H1 (cell line): Measurements from ENCODE around the gene CYB561A3. TPM values are rescaled to one million over a fixed set of nuclear protein-coding genes. Genes with fewer than 3 reads are reported as not detected.

Experiments used
- CTCF ChIA-PET: fragments of 300-600 bp; sonication (Branson Sonifier 250); formaldehyde crosslinking; loops from one replicate; lab custom pipeline; 2021; ENCODE audit not compliant: partially characterized antibody; lab: Charles Lee
- POLR2A ChIA-PET: fragments of 300-600 bp; sonication (Branson Sonifier 250); formaldehyde crosslinking; loops from one replicate; lab custom pipeline; 2021; ENCODE audit warnings: inconsistent platforms; ENCODE audit not compliant: partially characterized antibody; lab: Charles Lee
- DNase-seq, 2 experiments: peaks; one replicate each; pipeline versions ENCODE4 v3.0.0 to v3.0.0-alpha.2; 2010 to 2022; ENCODE audit warnings: low spot score in 2 of 2, low read depth in 1 of 2, mixed read lengths in 1 of 2
- FAIRE-seq: peaks from 2 replicates; lab custom pipeline; 2011; peaks lifted over from hg19 to GRCh38; lab: Jason Lieb, UNC
- H2AFZ ChIP-seq: 2 replicates; pipeline ENCODE4 v1.8.1; 2012; ENCODE audit warnings: low read length, inconsistent platforms
- H2AK5ac ChIP-seq: 2 replicates; pipeline ENCODE4 v1.6.1; 2013; ENCODE audit warnings: low read depth, low read length
- H2BK120ac ChIP-seq: replicated peaks from 2 replicates; pipeline ENCODE3; 2013; ENCODE audit warnings: low read depth, low read length, inconsistent platforms
- H2BK12ac ChIP-seq: 2 replicates; pipeline ENCODE4 v1.6.1; 2013; ENCODE audit warnings: low read depth, low read length
- H2BK15ac ChIP-seq: 2 replicates; pipeline ENCODE4 v1.6.1; 2013; ENCODE audit warnings: low read length
- H2BK20ac ChIP-seq: 2 replicates; pipeline ENCODE4 v1.6.1; 2013; ENCODE audit warnings: low read length
- H2BK5ac ChIP-seq: 2 replicates; pipeline ENCODE4 v1.6.1; 2013; ENCODE audit warnings: low read depth, low read length
- H3K14ac ChIP-seq: 2 replicates; pipeline ENCODE4 v1.6.1; 2013; ENCODE audit warnings: inconsistent platforms; ENCODE audit not compliant: insufficient read length
- H3K18ac ChIP-seq: 2 replicates; pipeline ENCODE4 v1.6.1; 2013; ENCODE audit warnings: low read length; ENCODE audit errors: extremely low read depth
- H3K23ac ChIP-seq: 2 replicates; pipeline ENCODE4 v1.6.1; 2013; ENCODE audit warnings: inconsistent platforms; ENCODE audit not compliant: insufficient read length
- H3K23me2 ChIP-seq: 2 replicates; pipeline ENCODE4 v1.6.1; 2013; ENCODE audit warnings: low read depth, low read length
- H3K27ac ChIP-seq: 2 replicates; pipeline ENCODE4 v1.6.1; 2011; ENCODE audit warnings: low read depth, low read length, inconsistent platforms
- H3K27me3 ChIP-seq, 4 experiments: replicated peaks in 1 of 4; 1 replicate in 1 of 4; 2 replicates in 3 of 4; pipeline versions ENCODE4 v1.6.1 to v1.8.1; 2011 to 2013; ENCODE audit warnings: low read length in 3 of 4, mild to moderate bottlenecking in 3 of 4, inconsistent platforms in 2 of 4, mixed read lengths in 2 of 4, moderate library complexity in 1 of 4; ENCODE audit not compliant: control insufficient read depth in 3 of 4, insufficient read depth in 3 of 4; ENCODE audit errors: extremely low read depth in 1 of 4
- H3K36me3 ChIP-seq, 4 experiments: 2 replicates each; pipeline versions ENCODE4 v1.6.1 to v1.8.1; 2011 to 2013; ENCODE audit warnings: mild to moderate bottlenecking in 4 of 4, low read length in 3 of 4, moderate library complexity in 2 of 4, control low read depth in 1 of 4, inconsistent platforms in 1 of 4; ENCODE audit not compliant: insufficient read depth in 4 of 4, control insufficient read depth in 2 of 4
- H3K4ac ChIP-seq: replicated peaks from 2 replicates; pipeline ENCODE3; 2013; ENCODE audit warnings: low read length, low read depth, mixed read lengths, inconsistent platforms; ENCODE audit not compliant: insufficient read length
- H3K4me1 ChIP-seq, 4 experiments: replicated peaks in 1 of 4; 1 replicate in 1 of 4; 2 replicates in 3 of 4; pipeline versions ENCODE4 v1.6.1 to v1.8.1; 2011 to 2013; ENCODE audit warnings: low read length in 3 of 4, inconsistent platforms in 2 of 4, mixed read lengths in 1 of 4; ENCODE audit not compliant: insufficient read depth in 4 of 4, control insufficient read depth in 3 of 4
- H3K4me2 ChIP-seq, 2 experiments: 2 replicates each; pipeline versions ENCODE4 v1.6.1 to v1.8.1; 2011 to 2013; ENCODE audit warnings: low read depth in 2 of 2, low read length in 2 of 2, control low read depth in 1 of 2, inconsistent platforms in 1 of 2, mild to moderate bottlenecking in 1 of 2; ENCODE audit not compliant: insufficient read depth in 1 of 2
- H3K4me3 ChIP-seq, 4 experiments: fragments of 200-600, 300-600 bp in 1 of 4; sonication (generic), shearing (Covaris generic), sonication (Bioruptor Twin) in 1 of 4; 2 replicates each; pipeline versions ENCODE4 v1.5.1 to v1.8.1; 2011 to 2016; ENCODE audit warnings: low read length in 4 of 4, low read depth in 3 of 4, control low read depth in 2 of 4, inconsistent platforms in 2 of 4, mild to moderate bottlenecking in 2 of 4, mixed read lengths in 1 of 4, moderate library complexity in 1 of 4; ENCODE audit not compliant: insufficient read depth in 2 of 4; ENCODE audit errors: extremely low read depth in 1 of 4
- H3K56ac ChIP-seq: replicated peaks from 2 replicates; pipeline ENCODE3; 2013; ENCODE audit warnings: low read depth, mild to moderate bottlenecking, mixed read lengths, low read length, inconsistent platforms; ENCODE audit not compliant: insufficient read length
- H3K79me1 ChIP-seq: 2 replicates; pipeline ENCODE4 v1.6.1; 2013; ENCODE audit warnings: low read depth, low read length, control low read depth
- H3K79me2 ChIP-seq, 2 experiments: 2 replicates each; pipeline versions ENCODE4 v1.6.1 to v1.8.1; 2012 to 2013; ENCODE audit warnings: low read length in 2 of 2, mild to moderate bottlenecking in 2 of 2, inconsistent platforms in 1 of 2; ENCODE audit not compliant: insufficient read depth in 2 of 2, control insufficient read depth in 1 of 2
- H3K9ac ChIP-seq, 4 experiments: replicated peaks in 1 of 4; 1 replicate in 1 of 4; 2 replicates in 3 of 4; pipeline versions ENCODE4 v1.6.1 to v1.8.1; 2011 to 2013; ENCODE audit warnings: low read depth in 3 of 4, low read length in 3 of 4, control low read depth in 2 of 4, mild to moderate bottlenecking in 2 of 4, moderate library complexity in 2 of 4, inconsistent platforms in 1 of 4; ENCODE audit errors: extremely low read depth in 1 of 4
- H3K9me3 ChIP-seq, 2 experiments: 2 replicates each; pipeline versions ENCODE4 v1.6.1 to v1.8.1; 2012 to 2013; ENCODE audit warnings: mild to moderate bottlenecking in 2 of 2, moderate library complexity in 2 of 2, control low read depth in 1 of 2, inconsistent platforms in 1 of 2, low read depth in 1 of 2, low read length in 1 of 2, mixed read lengths in 1 of 2; ENCODE audit not compliant: insufficient read depth in 2 of 2
- H4K20me1 ChIP-seq, 2 experiments: replicated peaks in 1 of 2; 2 replicates each; pipeline versions ENCODE3 to v1.8.1; 2011 to 2013; ENCODE audit warnings: inconsistent platforms in 2 of 2, low read length in 2 of 2, mild to moderate bottlenecking in 1 of 2; ENCODE audit not compliant: insufficient read depth in 2 of 2, control insufficient read depth in 1 of 2
- H4K5ac ChIP-seq: 2 replicates; pipeline ENCODE4 v1.6.1; 2013; ENCODE audit warnings: low read length, low read depth, mixed read lengths, inconsistent platforms; ENCODE audit not compliant: insufficient read length
- H4K8ac ChIP-seq: 2 replicates; pipeline ENCODE4 v1.8.0; 2013; ENCODE audit warnings: mild to moderate bottlenecking, moderate library complexity, low read length, inconsistent platforms; ENCODE audit not compliant: insufficient read depth; ENCODE audit errors: extremely low read depth
- H4K91ac ChIP-seq: replicated peaks from 2 replicates; pipeline ENCODE3; 2013; ENCODE audit warnings: low read length, mixed read lengths, inconsistent platforms; ENCODE audit not compliant: insufficient read length
- RAD21 ChIP-seq, 2 experiments: IDR thresholded peaks in 1 of 2; conservative IDR thresholded peaks in 1 of 2; 2 replicates each; pipeline ENCODE4 v1.6.1; 2011; ENCODE audit warnings: low read depth in 2 of 2, low read length in 2 of 2, improper control_type of control experiment in 1 of 2, inconsistent platforms in 1 of 2, mild to moderate bottlenecking in 1 of 2, moderate library complexity in 1 of 2
- RNF2 ChIP-seq: fragments of 200-900, 300-1000 bp; sonication (generic); IDR thresholded peaks from 2 replicates; pipeline ENCODE4 v1.7.1; 2016; ENCODE audit warnings: borderline replicate concordance, low read depth, mild to moderate bottlenecking, antibody characterized with exemption, low read length; ENCODE audit not compliant: poor library complexity, severe bottlenecking; ENCODE audit errors: missing control alignments
- WGBS, 2 experiments: shearing (Covaris generic) in 1 of 2; methylation state at CpG; one replicate each; pipeline versions ENCODE4 v1.1.6 to v1.1.7; 2013 to 2015; ENCODE audit warnings: low lambda C conversion rate in 2 of 2, mixed read lengths in 2 of 2, inconsistent platforms in 1 of 2, low coverage in 1 of 2, missing lambda C conversion rate in 1 of 2; ENCODE audit not compliant: insufficient replicate concordance in 2 of 2, insufficient coverage in 1 of 2, insufficient read length in 1 of 2; ENCODE audit errors: extremely low coverage in 1 of 2, missing lambda C conversion rate in 1 of 2; 5-methylcytosine and 5-hydroxymethylcytosine counted together
- polyA plus RNA-seq, 7 experiments: library from polyadenylated mRNA; depleted of rRNA in 3 of 7; stranded (reverse) in 5 of 7; unstranded in 2 of 7; fragments of >200 nt in 5 of 7; fragments of 200-250 nt in 2 of 7; gene quantifications; 1 replicate in 5 of 7; 2 replicates in 1 of 7; 4 replicates in 1 of 7; pipeline versions ENCODE4 v1.2.1 to v1.2.3, GENCODE V29; 2011 to 2013; ENCODE audit warnings: missing spikeins in 2 of 7, mixed read lengths in 2 of 7
- total RNA-seq: library from RNA; stranded (reverse); fragmentation: NEBNext Ultra II Directional; extraction: Animal tissue kit (Norgen Biotek cat#: 25700); gene quantifications from 2 replicates; pipeline ENCODE4 v1.2.1, GENCODE V29; 2021
- TF ChIP-seq, protein P1 (sequence below), 3 experiments: IDR thresholded peaks; 1 replicate in 2 of 3; 2 replicates in 1 of 3; pipeline versions ENCODE4 v1.5.1 to v1.6.1; 2011; ENCODE audit warnings: low read length in 3 of 3, mild to moderate bottlenecking in 3 of 3, inconsistent platforms in 2 of 3, low read depth in 1 of 3, moderate library complexity in 1 of 3; ENCODE audit not compliant: insufficient read depth in 1 of 3; ENCODE audit errors: control extremely low read depth in 1 of 3

The CYB561A3 gene
- total and polyA plus RNA-seq, 2 of the 8 experiments (the other 6 are each of a cell fraction or from before 2014, with no cell fraction given) = 29.6 to 41.2 TPM

DNA sequence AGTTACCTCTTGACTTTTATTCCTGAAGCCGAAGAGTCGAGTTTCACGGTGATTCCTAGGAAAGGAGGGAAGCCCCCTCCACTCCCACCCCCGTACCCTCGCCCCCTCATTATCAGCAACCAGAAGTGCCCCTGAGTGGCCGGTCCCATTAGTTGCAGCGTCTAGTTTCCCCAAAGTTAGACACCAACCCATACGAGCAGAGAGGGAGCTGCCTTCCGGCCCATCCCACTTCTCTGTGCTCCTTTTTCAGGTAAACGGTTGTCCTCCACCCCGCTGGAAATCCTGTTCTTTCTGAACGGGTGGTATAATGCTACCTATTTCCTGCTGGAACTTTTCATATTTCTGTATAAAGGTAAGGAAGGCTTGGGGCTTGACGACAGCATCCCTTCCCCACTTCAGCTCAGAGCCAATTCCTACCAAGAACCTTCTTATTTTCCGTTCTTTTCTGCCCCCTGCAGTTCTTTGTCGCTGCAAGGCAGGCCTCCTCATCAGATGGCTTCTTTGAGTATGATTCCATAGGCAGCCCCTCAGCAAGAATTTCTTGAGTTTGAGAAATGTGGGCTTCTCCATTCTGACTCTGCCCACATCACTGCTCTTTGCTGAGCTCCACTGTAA is 31.4 kb upstream of the CYB561A3 start:
- peak overlapping the region; percentile 54; the same call in 1 of the 2 replicates for H2AFZ ChIP-seq
- WGBS, 2 experiments = 19% methylated on average over 12 of the region's 15 CpGs; no CpG with 5 or more reads in 1 of the 2 experiments
- H2BK20ac ChIP-seq = no peak overlapping the region
- peak overlapping the region; percentile 76 to 95 for H3K4me2 ChIP-seq
- no peaks in the 10 kb centered on the region for H4K20me1 ChIP-seq
- H3K36me3 ChIP-seq = peaks cover 2 to 14% (median 4%) of the 10 kb centered on the region in 4 experiments; a peak in 4 of 8 replicates
- no peak for DNase-seq
- H2BK5ac ChIP-seq = 0 out of 2 replicates have a peak overlapping the region, but pooled peaks have one; percentile 66
- H2BK15ac ChIP-seq = no peak overlapping the region
- H3K27ac ChIP-seq = no peak overlapping the region
- H3K4me3 ChIP-seq = peak overlapping the region; percentile 76 to 98 (median 83)
- H3K9me3 ChIP-seq = peaks cover 0 to 4% of the 10 kb centered on the region in 2 experiments; a peak in 1 of 4 replicates
- no peaks in the 10 kb centered on the region for H3K79me1 ChIP-seq
- H3K79me2 ChIP-seq = no peaks in the 10 kb centered on the region; a peak in 1 of 4 replicates
- no peak for TF ChIP-seq RNF2
- peak; percentile 18; a peak in 2 of 4 replicates for TF ChIP-seq RAD21 (IDR thresholded peaks at IDR 0.05 in 1 of 2, conservative IDR thresholded peaks at IDR 0.05 in 1 of 2; ENCODE audit: low read depth in 2 of 2, low read length in 2 of 2)
- TF ChIP-seq, protein P1, sequence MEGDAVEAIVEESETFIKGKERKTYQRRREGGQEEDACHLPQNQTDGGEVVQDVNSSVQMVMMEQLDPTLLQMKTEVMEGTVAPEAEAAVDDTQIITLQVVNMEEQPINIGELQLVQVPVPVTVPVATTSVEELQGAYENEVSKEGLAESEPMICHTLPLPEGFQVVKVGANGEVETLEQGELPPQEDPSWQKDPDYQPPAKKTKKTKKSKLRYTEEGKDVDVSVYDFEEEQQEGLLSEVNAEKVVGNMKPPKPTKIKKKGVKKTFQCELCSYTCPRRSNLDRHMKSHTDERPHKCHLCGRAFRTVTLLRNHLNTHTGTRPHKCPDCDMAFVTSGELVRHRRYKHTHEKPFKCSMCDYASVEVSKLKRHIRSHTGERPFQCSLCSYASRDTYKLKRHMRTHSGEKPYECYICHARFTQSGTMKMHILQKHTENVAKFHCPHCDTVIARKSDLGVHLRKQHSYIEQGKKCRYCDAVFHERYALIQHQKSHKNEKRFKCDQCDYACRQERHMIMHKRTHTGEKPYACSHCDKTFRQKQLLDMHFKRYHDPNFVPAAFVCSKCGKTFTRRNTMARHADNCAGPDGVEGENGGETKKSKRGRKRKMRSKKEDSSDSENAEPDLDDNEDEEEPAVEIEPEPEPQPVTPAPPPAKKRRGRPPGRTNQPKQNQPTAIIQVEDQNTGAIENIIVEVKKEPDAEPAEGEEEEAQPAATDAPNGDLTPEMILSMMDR (IDR thresholded peaks at IDR 0.05; ENCODE audit: control extremely low read depth in 1 of 3, insufficient read depth in 1 of 3, low read depth in 1 of 3, low read length in 3 of 3) = peak in 1 of 3 experiments; percentile 12; a peak in 1 of 4 replicates
- TF ChIP-seq, all 59 proteins: peak for 2
- H3K27me3 ChIP-seq = no peaks in the 10 kb centered on the region
- no peak overlapping the region for H2BK120ac ChIP-seq
- no peak overlapping the region for H3K14ac ChIP-seq
- FAIRE-seq = no peak
- no peak overlapping the region for H4K91ac ChIP-seq
- H4K5ac ChIP-seq = no peak overlapping the region
- H3K9ac ChIP-seq = peak overlapping the region in 2 of 4 experiments; percentile 78 to 87; a peak in 4 of 7 replicates
- H3K4ac ChIP-seq = no peak overlapping the region
- POLR2A ChIA-PET = interaction anchor here (0.6 to 8.0 kb wide), 26 partner anchors 9 to 111 kb away, joined by 3 to 108 read pairs (median 5); partner anchors contain the start of genes CPSF7, CYB561A3, DDB1 and SDHAF2
- no peak overlapping the region for H2AK5ac ChIP-seq
- H3K23ac ChIP-seq = no peak overlapping the region
- H2BK12ac ChIP-seq = no peak overlapping the region
- H3K18ac ChIP-seq = no peak overlapping the region
- H3K23me2 ChIP-seq = peaks cover 12% of the 10 kb centered on the region
- peak overlapping the region; percentile 84; the same call in 1 of the 2 replicates for H4K8ac ChIP-seq
- H3K4me1 ChIP-seq = peaks cover 0 to 2% (median 0%) of the 10 kb centered on the region in 4 experiments; a peak in 2 of 7 replicates
- no peak overlapping the region for H3K56ac ChIP-seq
- CTCF ChIA-PET = interaction anchor here (0.8 to 5.2 kb wide), 17 partner anchors 9 to 543 kb away, joined by 3 to 41 read pairs (median 4); partner anchors contain the start of genes DDB1, TKFC and TMEM138
